Suppressor macrophage (primary cell): ENCODE data around the gene FKRP.
A peak's percentile ranks its signal among the peaks of the same experiment; 100 is the strongest.

Source experiments
- DNase-seq, 4 experiments: peaks; one replicate each; pipeline ENCODE4 v3.0.0-alpha.2; 2020 to 2022

Gene FKRP

DNA sequence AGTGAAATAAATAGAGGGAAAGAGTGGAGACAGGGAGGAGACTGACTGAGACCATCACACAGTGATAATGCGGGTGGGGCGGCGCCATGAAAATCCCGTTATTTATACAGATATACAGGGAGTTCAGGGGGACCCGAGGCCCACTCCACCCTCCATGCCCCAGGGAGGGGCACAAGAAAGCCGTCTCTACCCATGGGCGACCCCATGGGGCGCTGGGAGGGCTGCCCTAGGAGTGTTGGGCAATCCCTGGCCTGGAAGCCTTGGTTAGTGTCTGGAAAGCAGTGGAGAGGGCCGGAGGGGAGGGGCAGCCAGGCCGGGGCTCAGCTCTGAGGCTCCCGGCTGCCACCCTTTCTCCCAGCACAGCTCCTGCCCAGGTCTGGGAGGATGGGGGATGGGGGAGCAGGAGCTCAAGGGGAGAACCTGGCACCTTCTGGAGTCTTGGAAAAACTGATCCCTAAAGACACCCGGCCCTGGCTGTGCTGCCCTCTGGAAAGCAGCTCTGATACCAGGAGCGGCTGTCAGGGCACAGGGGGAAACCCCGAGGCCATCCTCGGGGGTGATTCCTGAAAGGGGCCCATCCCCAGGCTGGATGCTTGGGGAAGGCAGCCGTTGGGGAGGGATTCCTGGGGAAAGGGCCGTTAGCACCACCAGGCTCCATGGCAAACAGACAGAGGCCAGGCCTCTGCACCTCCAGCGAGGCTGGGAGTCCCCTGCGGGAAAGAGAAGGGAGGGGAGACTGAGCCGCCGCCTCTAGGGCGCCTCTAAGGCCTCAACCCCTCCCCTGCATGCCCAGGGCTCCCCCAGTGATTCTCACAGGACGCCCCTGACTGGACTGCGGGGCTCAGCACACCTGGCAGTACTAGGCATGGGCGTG lies 26.0 kb upstream of the FKRP start:
- DNase-seq, result no peak

DNA sequence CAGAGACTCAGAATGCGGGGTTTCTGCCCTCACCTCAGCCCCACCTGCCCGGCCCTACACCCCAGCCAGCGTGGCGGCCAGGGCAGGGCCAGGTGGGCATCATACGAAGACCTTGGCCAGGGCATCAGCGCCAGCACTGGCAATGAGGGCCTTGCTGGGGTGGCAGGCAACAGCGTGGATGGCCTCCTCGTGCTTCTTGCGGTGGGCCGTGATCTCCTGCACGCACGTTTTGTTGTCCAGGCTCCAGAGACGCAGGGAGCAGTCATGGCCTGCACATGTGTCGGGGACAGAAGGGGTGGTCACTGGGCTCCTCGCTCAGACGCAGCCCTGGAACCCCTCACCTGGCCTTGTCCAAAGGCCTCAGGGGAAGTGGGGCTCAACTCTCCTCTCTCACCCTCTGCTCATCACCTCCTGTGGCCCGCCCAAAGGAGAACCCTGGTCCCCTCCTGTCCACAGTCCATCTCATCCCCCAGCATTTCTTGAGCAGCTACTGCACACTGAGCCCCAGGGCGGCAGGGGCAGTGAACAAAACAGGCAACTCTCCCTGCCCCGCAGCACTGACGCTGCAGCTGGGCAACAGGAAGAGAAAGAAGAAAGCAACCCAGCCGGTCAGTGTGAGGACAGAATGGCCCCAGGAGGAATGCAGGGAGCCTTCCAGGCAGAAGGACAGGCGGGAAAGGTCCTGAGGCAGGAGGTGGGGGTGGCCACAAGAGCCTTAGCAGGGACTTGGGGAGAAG lies 25.2 kb upstream of the FKRP start:
- no peak for DNase-seq

DNA sequence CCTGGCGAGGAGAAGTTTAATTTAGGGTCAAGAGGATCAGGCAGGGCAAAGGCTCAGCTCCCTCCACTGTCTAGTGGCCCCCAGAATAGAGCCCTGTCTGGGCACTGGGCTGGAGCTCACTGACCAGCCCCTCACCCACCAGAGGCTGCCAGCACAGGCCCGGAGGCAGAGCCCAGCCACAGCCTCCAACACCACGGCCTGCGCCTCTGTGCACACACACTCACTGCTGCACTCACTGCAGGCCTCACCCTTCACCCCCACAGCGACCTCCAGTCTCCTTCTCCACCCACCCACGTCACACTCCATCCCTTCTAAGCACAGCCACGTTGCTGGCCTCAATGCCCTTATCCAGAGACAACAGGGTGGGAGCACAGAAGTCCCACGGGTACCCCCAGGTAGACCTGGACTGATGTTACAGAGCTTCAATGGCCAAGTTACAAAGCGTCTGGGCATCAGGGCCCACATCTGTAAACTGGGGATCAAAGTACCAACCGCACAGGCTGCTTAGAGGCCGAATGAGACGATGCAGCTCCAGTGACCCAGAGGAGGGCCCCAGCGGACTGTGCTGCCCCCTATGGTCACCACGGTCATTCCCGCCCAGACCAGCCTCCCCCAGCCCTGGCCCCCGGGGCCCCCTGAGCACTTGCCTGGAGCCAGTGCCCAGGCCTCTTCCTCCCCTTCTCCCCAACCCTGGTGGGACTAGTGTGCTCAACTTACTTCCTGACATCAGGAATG lies 24.4 kb upstream of the FKRP start:
- DNase-seq, result no peak

DNA sequence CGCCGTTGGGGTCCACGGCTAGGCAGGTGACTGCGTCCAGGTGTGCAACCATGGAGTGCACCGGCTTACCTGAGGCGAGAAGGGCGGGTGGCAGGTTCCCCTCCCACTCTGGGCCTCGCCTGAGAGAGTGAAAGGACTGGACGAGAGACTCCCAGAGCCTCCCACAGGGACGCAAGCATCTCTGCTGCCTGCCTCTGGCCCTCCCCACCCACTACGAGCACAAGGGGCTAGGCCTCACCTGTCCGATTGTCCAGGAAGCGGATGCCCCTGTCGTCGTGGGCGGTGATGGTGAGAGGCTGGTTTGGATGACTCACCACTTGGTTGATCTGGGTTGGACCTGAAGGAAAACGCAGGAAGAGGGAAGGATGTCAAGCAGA lies 23.9 kb upstream of the FKRP start:
- DNase-seq, result no peak

DNA sequence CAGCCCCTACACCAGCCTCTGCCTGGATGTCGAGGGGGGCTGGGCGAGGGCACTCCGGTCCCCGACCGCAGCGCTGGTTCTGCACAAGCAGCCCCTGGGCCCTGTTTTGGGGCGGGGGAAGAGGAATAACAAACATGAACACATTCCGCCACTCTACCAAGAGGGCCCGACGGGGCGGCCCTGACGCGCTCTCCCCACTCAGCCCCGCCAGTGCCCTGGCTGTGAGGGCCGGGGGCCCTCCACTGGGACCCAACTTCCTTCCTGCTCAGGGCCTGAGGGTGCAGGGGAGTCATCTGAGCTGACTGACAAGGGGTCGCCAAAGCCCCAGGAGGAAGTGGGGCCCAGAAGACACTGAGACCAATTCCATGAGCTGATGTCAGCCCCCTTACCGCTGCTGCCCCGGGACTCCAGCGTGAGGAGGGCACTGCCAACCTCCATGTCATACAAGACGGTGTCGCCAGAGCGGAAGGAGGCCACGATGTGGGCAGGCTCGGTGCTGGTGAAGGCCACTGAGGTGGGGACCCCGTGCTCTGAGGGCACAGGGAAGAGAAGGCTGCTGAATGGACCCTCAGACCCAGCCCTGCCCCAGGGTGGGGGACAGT lies 23.3 kb upstream of the FKRP start:
- no peak for DNase-seq

DNA sequence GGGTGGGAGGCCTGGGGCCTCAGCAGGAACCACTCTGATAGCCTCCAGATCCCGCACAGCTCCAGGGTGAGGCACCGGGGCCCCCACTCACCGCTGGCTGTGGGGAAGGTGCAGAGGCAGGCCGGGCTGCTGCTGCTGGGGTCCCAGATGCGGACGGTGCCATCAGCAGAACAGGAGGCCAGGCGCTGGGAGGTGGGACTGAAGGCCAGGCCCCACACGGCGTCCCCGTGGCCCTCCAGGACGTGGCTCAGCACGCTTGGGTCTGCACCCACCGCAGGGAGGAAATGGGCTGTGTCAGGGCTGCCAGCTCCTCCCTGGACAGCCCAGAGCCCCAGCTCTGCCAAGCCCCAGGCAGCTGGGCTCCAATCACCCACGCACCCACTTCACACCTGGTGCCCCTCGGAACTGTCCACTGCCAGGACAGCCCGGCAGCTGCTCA lies 22.8 kb upstream of the FKRP start:
- DNase-seq, result no peak

DNA sequence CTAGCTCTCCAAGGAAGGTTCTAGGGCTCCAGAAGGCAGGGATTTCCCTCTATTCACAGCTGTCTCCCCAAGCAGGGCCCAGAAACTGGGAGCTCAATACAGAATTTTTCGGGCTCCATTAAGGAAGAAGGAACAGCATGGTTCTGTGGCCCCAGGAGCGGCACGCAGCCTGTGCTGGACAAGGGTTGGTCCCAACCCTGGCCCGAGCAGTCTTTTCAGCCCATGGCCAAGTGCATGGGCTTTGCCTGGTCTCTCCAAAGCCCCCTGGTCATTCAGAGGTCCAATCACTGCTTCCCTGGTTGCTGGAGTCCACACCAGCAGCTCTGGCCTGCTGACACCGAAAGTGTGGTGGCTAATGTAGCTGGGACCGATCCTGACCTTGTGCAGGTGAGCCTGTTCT lies 22.4 kb upstream of the FKRP start:
- no peak for DNase-seq

DNA sequence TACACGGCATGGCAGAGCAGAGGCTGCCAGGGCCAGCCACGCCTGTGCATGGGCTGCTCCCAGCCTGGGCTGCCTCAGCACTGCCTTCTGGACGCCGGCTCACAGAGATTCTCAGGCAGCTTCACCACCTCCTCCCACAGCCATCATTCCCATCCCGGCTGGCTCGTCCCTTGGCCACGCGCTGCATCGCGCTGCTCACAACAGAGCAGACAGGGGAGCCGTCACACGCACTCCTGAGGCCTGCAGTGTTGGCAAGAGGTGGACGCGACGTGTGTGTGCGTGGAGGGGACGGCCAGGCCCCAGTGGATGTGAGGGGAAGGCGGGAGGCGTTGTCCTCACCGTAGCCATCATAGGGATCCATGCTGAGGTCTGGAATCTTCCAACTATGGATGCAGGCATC lies 21.4 kb upstream of the FKRP start:
- no peak for DNase-seq

DNA sequence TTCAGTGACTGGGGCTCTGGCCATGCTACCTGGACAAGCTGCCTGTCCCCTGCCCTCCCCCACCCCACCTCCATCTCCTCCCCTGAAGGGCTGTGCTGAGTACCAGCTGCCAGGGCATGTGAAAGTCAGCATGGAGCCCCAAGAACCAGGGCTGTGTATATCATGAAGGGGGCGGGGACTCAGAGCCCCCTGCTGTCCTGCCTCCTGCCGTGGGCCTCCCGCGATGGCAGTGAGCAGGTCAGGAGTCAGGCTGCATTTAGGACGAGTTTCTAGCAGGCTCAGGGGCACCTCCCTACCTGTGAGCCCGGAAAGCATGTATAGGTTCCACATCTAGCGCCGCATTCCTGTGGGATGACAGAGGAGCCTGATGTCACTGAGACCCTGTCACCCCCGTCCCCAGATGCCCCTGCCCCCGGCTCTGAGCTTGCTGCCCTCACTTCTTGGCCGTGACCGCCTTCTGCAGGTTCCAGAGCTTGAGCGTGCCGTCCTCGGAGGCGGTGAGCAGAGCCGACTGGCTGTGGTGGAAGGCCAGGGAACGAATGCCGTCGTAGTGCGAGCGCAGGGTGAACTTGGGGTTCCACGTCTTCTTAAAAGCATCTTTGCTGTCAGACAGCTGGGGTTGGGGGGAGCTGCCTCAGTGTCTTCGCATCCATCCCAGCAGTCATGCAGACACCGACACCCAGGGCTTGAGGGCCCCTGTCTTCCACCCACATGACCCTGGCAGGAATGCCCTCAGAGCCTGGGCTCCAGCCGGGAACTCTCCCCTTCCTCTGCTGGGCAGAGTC lies 20.6 kb upstream of the FKRP start:
- DNase-seq, result no peak

DNA sequence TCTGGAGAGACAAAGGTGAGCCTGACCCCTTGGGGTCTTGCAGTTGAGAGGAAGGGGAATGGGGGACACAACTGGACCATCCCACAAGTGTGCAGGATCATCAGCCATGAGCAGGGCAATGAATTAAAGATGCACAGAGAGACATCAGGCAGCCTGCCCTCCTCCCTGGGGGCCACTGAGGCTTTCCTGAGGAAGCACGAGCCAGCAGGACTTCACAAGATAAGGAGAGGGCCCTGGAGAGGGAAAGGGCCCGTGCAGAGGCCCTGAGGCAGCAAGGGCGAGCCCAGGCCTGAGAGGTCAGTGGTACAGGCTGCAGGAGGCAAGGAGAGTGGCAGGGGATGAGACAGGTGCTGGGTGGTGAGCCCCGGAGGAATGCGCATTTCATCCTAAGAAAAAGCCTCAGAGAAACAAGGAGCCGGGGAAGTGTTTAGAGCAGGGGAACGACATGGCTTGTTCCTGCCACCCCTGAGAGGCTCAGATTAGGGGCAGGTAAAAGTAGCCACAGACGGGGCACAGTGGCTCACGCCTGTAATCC lies 19.9 kb upstream of the FKRP start:
- DNase-seq, result no peak

DNA sequence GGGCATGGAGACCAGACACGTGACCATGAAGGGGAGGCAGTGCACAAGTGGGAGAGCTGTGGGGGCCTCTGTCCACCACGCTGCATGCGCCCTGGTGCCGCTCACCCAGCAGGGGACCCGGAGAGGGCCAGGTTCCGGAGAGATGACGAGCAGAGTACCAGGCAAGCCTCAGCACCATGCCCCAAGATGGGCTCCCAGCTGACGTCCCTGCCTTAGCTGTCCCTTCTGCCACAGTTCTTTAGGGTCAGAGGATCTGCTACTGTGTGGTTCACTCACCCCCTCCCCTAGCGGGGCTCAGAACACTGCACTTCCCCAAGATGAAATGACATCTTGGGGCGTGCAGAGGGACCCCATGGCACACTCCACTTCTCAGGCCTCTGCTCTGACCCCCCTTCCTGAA lies 19.3 kb upstream of the FKRP start:
- DNase-seq, result no peak

DNA sequence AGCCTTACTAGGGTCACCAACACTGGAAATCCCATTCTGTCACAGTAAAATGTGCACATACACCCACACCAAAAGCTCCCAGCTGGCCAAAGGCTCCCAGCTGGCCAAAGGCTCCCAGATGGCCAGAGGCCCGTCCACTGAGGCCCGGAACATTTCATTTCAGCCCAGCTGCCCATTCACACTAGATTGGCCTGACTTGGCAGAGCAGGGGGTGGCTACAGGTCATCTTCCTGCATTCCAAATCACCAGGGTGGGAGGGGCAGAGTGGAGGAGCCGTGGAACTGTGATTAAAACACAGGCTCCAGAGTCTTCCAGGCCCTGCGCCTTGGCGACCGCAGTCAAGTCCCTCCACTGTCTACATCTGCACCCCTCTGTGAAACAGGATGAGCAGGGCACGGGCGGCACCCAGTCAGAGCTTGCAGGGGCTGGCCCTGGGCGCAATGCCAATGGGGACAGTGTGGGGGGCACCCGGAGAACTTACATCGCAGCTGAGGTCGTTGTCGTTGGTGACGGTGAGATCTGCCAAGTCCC lies 18.8 kb upstream of the FKRP start:
- no peak for DNase-seq

DNA sequence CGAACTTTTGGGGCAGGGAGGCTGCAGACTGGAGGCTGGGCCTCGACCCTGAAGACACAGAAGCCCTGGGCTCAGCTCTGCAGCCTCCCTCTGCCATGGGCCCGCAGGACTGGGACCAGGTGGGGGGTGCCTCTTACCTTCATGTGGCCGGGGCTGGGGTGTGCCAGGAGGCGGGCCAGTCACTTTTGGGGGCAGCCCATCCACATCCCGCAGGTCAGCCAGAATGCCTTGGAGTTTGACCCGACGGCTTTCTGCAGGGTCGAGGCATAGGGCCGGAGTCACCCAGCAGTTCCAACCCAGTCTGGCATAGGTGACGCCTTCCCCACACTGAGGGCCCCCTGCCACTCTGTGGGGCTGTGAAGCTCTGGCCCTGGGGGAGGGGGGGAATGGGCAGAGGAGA lies 18.1 kb upstream of the FKRP start:
- no peak for DNase-seq

DNA sequence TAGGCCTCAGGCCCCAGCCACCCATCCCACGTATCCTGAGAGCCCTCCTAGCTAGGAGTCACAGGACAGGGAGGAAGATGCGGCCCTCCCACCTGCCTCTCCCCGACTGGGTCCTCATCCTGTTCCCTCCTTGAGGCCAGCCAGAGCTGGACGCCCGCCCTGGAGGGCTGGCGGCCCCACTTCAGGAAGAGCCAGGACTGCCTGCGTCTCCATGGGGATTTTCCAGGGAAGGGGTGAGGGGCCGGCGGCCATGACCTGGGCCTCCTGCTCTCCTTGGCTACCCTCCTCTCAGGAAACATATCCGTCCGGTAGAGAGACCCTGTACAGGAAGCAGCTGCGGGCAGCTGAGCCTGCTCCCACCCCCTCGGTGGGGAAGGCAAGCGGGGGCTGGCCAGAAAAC lies 17.6 kb upstream of the FKRP start:
- no peak for DNase-seq

DNA sequence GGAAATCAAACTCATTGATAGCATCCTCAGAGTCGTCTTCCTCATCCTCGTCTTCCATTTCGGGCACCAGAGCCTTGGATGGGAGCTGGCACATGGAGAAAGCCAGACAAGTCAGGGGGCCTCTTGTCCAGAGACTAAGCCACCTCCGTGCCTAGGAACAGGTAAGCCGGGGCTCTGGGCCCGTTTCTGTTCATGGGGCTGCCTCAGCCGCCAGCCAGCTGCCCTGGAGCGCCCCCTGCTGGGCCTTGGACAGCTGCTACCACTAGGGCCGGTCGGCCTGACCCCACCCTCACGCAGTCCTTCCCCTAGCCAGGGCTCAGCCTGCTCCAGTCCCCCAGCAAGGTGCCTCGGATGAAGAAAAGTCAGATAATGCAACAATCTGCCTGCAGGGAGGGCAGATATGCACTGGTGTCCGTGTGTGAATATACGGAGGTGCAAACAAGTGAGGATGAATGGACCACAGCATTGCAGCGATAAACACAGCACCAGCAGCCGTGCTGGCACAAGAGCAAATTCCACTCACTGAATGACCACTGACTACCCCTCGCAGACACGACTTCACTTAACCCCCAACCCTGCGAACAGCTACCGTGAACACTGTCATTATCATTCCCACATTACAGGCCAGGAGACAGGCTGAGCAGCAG lies 17.0 kb upstream of the FKRP start:
- DNase-seq, result peak; percentile 81 to 92 (median 86)

DNA sequence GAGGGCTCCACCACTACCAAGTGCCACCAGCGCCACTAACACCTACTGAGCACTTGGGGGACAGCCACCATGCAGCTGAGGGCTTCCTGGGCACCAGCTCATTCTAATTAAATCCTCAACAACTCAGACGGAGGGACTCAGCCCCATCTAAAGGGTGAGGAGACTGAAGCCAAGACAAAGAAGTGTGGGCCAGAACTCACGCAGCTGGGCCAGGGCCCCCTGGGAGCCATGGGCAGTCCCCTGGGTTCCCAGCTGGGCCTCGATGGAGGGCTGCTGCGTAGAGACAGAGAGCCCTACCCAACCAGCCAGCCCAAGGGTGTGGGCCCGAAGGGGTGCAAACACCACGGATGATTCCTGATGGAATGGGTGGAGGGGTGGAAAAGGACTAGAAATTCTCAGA lies 16.2 kb upstream of the FKRP start:
- no peak for DNase-seq

DNA sequence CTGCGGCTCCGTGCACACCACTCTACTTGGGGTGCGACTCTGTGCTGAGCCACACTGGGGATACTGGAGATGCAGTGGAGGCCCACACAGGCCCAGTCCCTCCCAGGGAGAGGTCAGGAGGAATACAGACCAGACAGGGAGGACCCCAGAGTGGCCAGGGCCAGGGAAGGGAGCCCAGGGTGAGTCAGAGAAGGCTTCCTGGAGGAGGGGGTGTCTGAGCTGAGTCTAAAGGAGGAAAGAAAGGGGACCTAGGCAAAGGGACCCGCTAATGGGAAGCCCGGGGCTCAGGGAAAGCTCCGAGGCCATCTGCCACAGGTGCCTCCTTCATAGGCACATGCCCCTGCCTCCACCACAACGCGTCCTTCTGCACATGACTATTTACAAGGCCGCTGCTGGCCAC lies 15.7 kb upstream of the FKRP start:
- DNase-seq, result no peak

DNA sequence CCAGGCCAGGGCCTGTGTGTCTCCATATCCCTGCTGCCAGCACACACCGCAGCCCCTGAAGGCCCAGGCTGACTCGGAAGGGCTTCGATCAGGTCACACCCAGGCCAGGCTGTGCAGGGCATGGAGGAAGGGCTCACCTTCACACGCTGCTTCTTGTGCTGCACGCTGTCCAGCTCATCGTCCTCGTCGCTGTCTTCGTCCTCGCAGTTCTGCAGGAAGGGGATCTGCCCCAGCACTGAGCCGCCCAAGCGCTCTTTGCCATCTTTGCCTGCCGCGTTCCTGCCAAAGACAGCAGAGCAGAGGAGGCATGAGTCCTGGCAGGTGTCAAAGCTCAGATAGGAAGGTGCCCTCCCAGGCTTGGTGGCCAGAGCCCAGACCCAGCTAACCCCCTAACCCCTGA lies 15.3 kb upstream of the FKRP start:
- no peak for DNase-seq

DNA sequence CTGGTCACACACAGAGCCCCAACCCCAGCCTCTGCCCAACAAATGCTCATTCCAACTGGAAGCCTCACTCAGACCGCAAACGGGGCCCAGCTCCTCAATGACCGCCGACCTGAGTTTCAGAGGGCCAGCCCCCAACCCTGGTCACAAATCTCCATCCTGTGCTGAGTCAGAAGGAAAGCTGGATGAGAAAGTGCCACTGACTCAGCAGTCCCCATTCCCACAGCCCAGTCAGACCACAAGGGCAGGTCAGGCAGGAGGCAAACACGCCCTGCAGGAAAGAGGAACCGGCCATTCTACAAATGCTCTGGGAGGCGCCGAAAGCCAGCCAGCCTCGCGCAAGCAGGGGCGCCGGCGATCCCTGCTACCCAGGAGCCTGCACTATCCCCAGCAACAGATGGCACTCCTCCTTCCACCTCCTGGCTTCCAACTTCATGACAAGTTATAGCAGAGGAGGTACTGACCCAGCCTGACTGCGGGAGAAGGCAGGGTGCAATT lies 14.8 kb upstream of the FKRP start:
- peak; percentile 86 to 94 (median 92) for DNase-seq

DNA sequence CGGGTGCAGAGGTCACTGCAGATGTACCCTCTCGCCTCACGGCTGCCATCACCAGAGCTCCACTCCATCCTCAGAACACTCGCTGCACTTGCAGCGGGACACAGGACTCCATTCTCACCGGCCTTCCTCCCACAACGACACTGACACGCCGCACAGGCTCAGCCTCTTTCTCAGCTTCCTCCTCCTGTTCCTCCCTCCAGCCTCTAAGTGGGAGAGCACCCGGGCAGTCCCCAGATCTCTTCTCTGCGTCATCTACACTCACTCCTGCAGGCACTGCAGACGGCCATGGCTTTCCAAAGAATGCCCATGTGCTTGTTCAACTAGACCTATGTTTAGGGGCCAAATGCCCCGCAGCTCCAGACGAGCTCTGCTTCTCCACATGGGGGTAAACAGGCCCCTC lies 14.3 kb upstream of the FKRP start:
- DNase-seq, result peak; percentile 84 to 90 (median 90)
